ENCODE data around the gene FBXO11. TPM values are rescaled to one million over a fixed set of nuclear protein-coding genes. Genes with fewer than 3 reads are reported as not detected.

The FBXO11 gene
- total RNA-seq, 1 experiment from 2014 or later = 58.9 TPM

- Histone ChIP-seq H3K4me3 (ENCODE audit: low read depth in 2 of 2, low read length in 2 of 2) (peak overlapping the region; percentile 75 to 77), H3K27ac (ENCODE audit: low read length) (peak overlapping the region; percentile 85), H3K36me3 (ENCODE audit: control insufficient read depth, insufficient read depth, low read length) (no peaks in the 10 kb centered on the region), H3K9me3 (ENCODE audit: control insufficient read depth, insufficient read depth, low read depth, low read length) (no peaks in the 10 kb centered on the region), H3K27me3 (ENCODE audit: control insufficient read depth, insufficient read depth, low read length) (no peaks in the 10 kb centered on the region), H3K4me1 (ENCODE audit: control insufficient read depth, insufficient read depth, low read length) (peaks cover 4% of the 10 kb centered on the region; the same call in 1 of the 2 replicates)
- BruUV-seq (replicated peaks) = TSS peak; percentile 83
- in situ Hi-C loops (cut with HindIII; ENCODE audit: low pct_unique_long_range_greater_than_20kb, low sequenced_read_pairs) (no loop called here), intact Hi-C loops (cut with micrococcal nuclease; ENCODE audit: unreplicated experiment) (no loop called here)
- ChIA-PET CTCF (no interaction called here), POLR2A (interaction anchor here (0.7 kb wide), 2 partner anchors 38 to 925 kb away, joined by 5 to 10 read pairs; no protein-coding TSS in a partner anchor)
- TF ChIP-seq REST (IDR thresholded peaks at IDR 0.05; ENCODE audit: insufficient read depth in 1 of 2, low read depth in 2 of 2, low read length in 1 of 2) (no peak), TCF7L2 (IDR thresholded peaks at IDR 0.05; ENCODE audit: low read depth, low read length) (no peak), CTCF (IDR thresholded peaks at IDR 0.05) (no peak), POLR2AphosphoS5 (IDR thresholded peaks at IDR 0.05; ENCODE audit: low read depth, low read length) (no peak), SIN3A (IDR thresholded peaks at IDR 0.05; ENCODE audit: borderline replicate concordance, insufficient read depth, low read depth, low read length) (no peak)
- DNase-seq (ENCODE audit: low read depth, low spot score) (no peak), ATAC-seq (peak; percentile 9)
Observed at GRCh38 chr2:47782381-47782670, 124.0 kb downstream of the FBXO11 start.

GRCh38 chr2:47779426-47779790 is 126.9 kb downstream of the FBXO11 start:
- ChIA-PET POLR2A (no interaction called here), CTCF (no interaction called here)
- ATAC-seq (no peak), DNase-seq (ENCODE audit: low read depth, low spot score) (no peak)
- no TSS peak for BruUV-seq (replicated peaks)
- intact Hi-C loops (cut with micrococcal nuclease; ENCODE audit: unreplicated experiment) (no loop called here), in situ Hi-C loops (cut with HindIII; ENCODE audit: low pct_unique_long_range_greater_than_20kb, low sequenced_read_pairs) (no loop called here)
- no peak for TF ChIP-seq CTCF (IDR thresholded peaks at IDR 0.05)
- H3K9me3 ChIP-seq (ENCODE audit: control insufficient read depth, insufficient read depth, low read depth, low read length) = no peaks in the 10 kb centered on the region
- no peaks in the 10 kb centered on the region; the same call in 1 of the 2 replicates for H3K4me1 ChIP-seq (ENCODE audit: control insufficient read depth, insufficient read depth, low read length)
- H3K4me3 ChIP-seq (ENCODE audit: low read depth in 2 of 2, low read length in 2 of 2) = no peak overlapping the region
- H3K36me3 ChIP-seq (ENCODE audit: control insufficient read depth, insufficient read depth, low read length) = no peaks in the 10 kb centered on the region
- no peaks in the 10 kb centered on the region for H3K27me3 ChIP-seq (ENCODE audit: control insufficient read depth, insufficient read depth, low read length)
- no peak overlapping the region for H3K27ac ChIP-seq (ENCODE audit: low read length)
